Esophagus squamous epithelium (tissue), 5 donors: ENCODE measurements around the gene MAP2K6. TPM values are rescaled to one million over a fixed set of nuclear protein-coding genes. Genes with fewer than 3 reads are reported as not detected.

Experiments
- DNase-seq: peaks from one replicate; lab custom pipeline; 2025; lab: John Stamatoyannopoulos, UW
- H3K27ac ChIP-seq, 4 donors: fragments of 200-600 bp; sonication (generic); one replicate each; pipeline ENCODE4 v1.5.1; 2016 to 2019; ENCODE audit warnings: mild to moderate bottlenecking in 1 of 4
- H3K27me3 ChIP-seq, 4 donors: fragments of 200-600 bp; sonication (generic); 1 replicate in 3 of 4; 2 replicates in 1 of 4; pipeline versions ENCODE4 v1.5.1 to v1.6.0; 2017 to 2021; ENCODE audit warnings: antibody characterized with exemption in 1 of 4
- H3K36me3 ChIP-seq, 3 donors: fragments of 200-600 bp; sonication (generic); one replicate each; pipeline ENCODE4 v1.5.1; 2016 to 2019
- H3K4me1 ChIP-seq, 3 donors: fragments of 200-600 bp; sonication (generic); one replicate each; pipeline ENCODE4 v1.5.1; 2017 to 2019
- H3K4me3 ChIP-seq, 4 donors: fragments of 200-600 bp; sonication (generic); 1 replicate in 3 of 4; 2 replicates in 1 of 4; pipeline ENCODE4 v1.5.1; 2016 to 2019; ENCODE audit warnings: mild to moderate bottlenecking in 2 of 4, moderate library complexity in 1 of 4
- H3K9me3 ChIP-seq, 3 donors: fragments of 200-600 bp; sonication (generic); one replicate each; pipeline ENCODE4 v1.5.1; 2016 to 2019
- CTCF ChIP-seq, 6 experiments: fragments of 450-650 bp in 4 of 6; fragments of 200-600 bp in 2 of 6; sonication (generic) in 2 of 6; IDR thresholded peaks; one replicate each; pipeline ENCODE4 v1.5.1; 2016 to 2019; ENCODE audit warnings: antibody characterized with exemption in 6 of 6, mild to moderate bottlenecking in 4 of 6, moderate library complexity in 4 of 6
- POLR2A ChIP-seq, 4 donors: fragments of 450-650 bp; IDR thresholded peaks; one replicate each; pipeline ENCODE4 v1.6.1; 2017; ENCODE audit warnings: antibody characterized with exemption in 4 of 4, mild to moderate bottlenecking in 4 of 4, moderate library complexity in 3 of 4
- WGBS, 2 donors: methylation state at CpG; one replicate each; pipeline ENCODE4 v1.1.5; 2018; 5-methylcytosine and 5-hydroxymethylcytosine counted together
- intact Hi-C: fragments of 100-400 bp; cut with DNase I; formaldehyde crosslinking; loops from one replicate; pipeline ENCODE4 v1.15.0; 2022
- total RNA-seq, 4 donors: library from RNA; depleted of rRNA; stranded (reverse); fragments of >200 nt; gene quantifications; one replicate each; pipeline ENCODE4 v1.1.0, GENCODE V29; 2016
- donor health status: DM: yes; HTN: yes; CAD: no.

Gene MAP2K6
- total RNA-seq, 4 donors from 2014 or later: 1.5 to 15.0 (median 2.5) TPM

GRCh38 chr17:69539781-69540319 lies 125.4 kb downstream of the MAP2K6 start:
- peaks cover 0 to 44% (median 3%) of the 10 kb centered on the region in 3 donors for H3K36me3 ChIP-seq
- H3K9me3 ChIP-seq: no peaks in the 10 kb centered on the region
- H3K27me3 ChIP-seq: no peaks in the 10 kb centered on the region
- 23 to 45% methylated on average over 4 of the region's 4 CpGs for WGBS, 2 donors
- H3K4me3 ChIP-seq: no peak overlapping the region
- DNase-seq: no peak
- H3K4me1 ChIP-seq: peaks cover 0 to 18% (median 5%) of the 10 kb centered on the region in 3 donors
- peak overlapping the region in 3 of 4 donors; percentile 24 to 55 (median 29) for H3K27ac ChIP-seq
- intact Hi-C loops: no loop called here
- TF ChIP-seq CTCF (IDR thresholded peaks at IDR 0.05): no peak
- no peak for TF ChIP-seq POLR2A (IDR thresholded peaks at IDR 0.05)

GRCh38 chr17:69540356-69540755 lies 125.9 kb downstream of the MAP2K6 start:
- Histone ChIP-seq H3K36me3 (peaks cover 0 to 40% (median 3%) of the 10 kb centered on the region in 3 donors), H3K27ac (peak overlapping the region in 2 of 4 donors; percentile 24 to 55), H3K27me3 (no peaks in the 10 kb centered on the region), H3K4me3 (no peak overlapping the region), H3K4me1 (peaks cover 0 to 18% (median 5%) of the 10 kb centered on the region in 3 donors), H3K9me3 (no peaks in the 10 kb centered on the region)
- no peak for DNase-seq
- TF ChIP-seq CTCF (IDR thresholded peaks at IDR 0.05) (no peak), POLR2A (IDR thresholded peaks at IDR 0.05) (no peak)
- intact Hi-C loops: no loop called here
- 63 to 69% methylated on average over 2 of the region's 2 CpGs for WGBS, 2 donors

GRCh38 chr17:69547230-69547629 lies 132.7 kb downstream of the MAP2K6 start:
- Histone ChIP-seq H3K9me3 (no peaks in the 10 kb centered on the region), H3K27me3 (no peaks in the 10 kb centered on the region), H3K4me3 (no peak overlapping the region), H3K4me1 (no peaks in the 10 kb centered on the region), H3K36me3 (peaks cover 0 to 11% (median 0%) of the 10 kb centered on the region in 3 donors), H3K27ac (no peak overlapping the region)
- DNase-seq: no peak
- intact Hi-C loops: no loop called here
- WGBS, 2 donors: 90 to 98% methylated on average over 3 of the region's 3 CpGs
- TF ChIP-seq CTCF (IDR thresholded peaks at IDR 0.05): no peak
- no peak for TF ChIP-seq POLR2A (IDR thresholded peaks at IDR 0.05)

GRCh38 chr17:69547947-69548346 lies 133.4 kb downstream of the MAP2K6 start:
- WGBS, 2 donors: 90 to 96% methylated on average over 3 of the region's 3 CpGs
- Histone ChIP-seq H3K4me3 (no peak overlapping the region), H3K27ac (no peak overlapping the region), H3K9me3 (no peaks in the 10 kb centered on the region), H3K36me3 (peaks cover 0 to 5% (median 0%) of the 10 kb centered on the region in 3 donors), H3K27me3 (no peaks in the 10 kb centered on the region), H3K4me1 (no peaks in the 10 kb centered on the region)
- intact Hi-C loops: no loop called here
- DNase-seq: no peak
- TF ChIP-seq CTCF (IDR thresholded peaks at IDR 0.05) (no peak), POLR2A (IDR thresholded peaks at IDR 0.05) (no peak)

GRCh38 chr17:69551212-69552010 lies 136.9 kb downstream of the MAP2K6 start:
- no peaks in the 10 kb centered on the region for H3K27me3 ChIP-seq
- WGBS, 2 donors: 70 to 100% methylated on average over 1 of the region's 1 CpG
- no peaks in the 10 kb centered on the region for H3K36me3 ChIP-seq
- DNase-seq: no peak
- peaks cover 0 to 12% (median 0%) of the 10 kb centered on the region in 3 donors for H3K4me1 ChIP-seq
- no peaks in the 10 kb centered on the region for H3K9me3 ChIP-seq
- H3K4me3 ChIP-seq: no peak overlapping the region
- no peak overlapping the region for H3K27ac ChIP-seq
- intact Hi-C loops: no loop called here
- no peak for TF ChIP-seq POLR2A (IDR thresholded peaks at IDR 0.05)
- TF ChIP-seq CTCF (IDR thresholded peaks at IDR 0.05): no peak
